HUES64 (cell line): Measurements from ENCODE around the gene TLE6.
"Not testable (repeated sequence)": the region's sequence is repeated elsewhere in the genome, so short reads cannot be mapped to it uniquely, and the experiment has no call there.

Experiments
- H3K27ac ChIP-seq: 2 replicates; pipeline ENCODE4 v1.7.0; 2013; ENCODE audit warnings: low read depth, low read length, inconsistent platforms
- H3K27me3 ChIP-seq: 2 replicates; pipeline ENCODE4 v1.6.1; 2013; ENCODE audit warnings: mild to moderate bottlenecking, low read length; ENCODE audit not compliant: insufficient read depth
- H3K36me3 ChIP-seq: 2 replicates; pipeline ENCODE4 v1.6.1; 2013; ENCODE audit warnings: mild to moderate bottlenecking, low read length; ENCODE audit not compliant: insufficient read depth
- H3K4me1 ChIP-seq: 2 replicates; pipeline ENCODE4 v1.6.1; 2013; ENCODE audit warnings: mild to moderate bottlenecking, low read length, moderate library complexity; ENCODE audit not compliant: insufficient read depth
- H3K4me3 ChIP-seq: 2 replicates; pipeline ENCODE4 v1.5.1; 2013; ENCODE audit warnings: mild to moderate bottlenecking, low read length, moderate library complexity
- H3K9ac ChIP-seq: 2 replicates; pipeline ENCODE4 v1.6.1; 2013; ENCODE audit warnings: mild to moderate bottlenecking, low read depth, low read length
- H3K9me3 ChIP-seq: 2 replicates; pipeline ENCODE4 v1.6.1; 2013; ENCODE audit warnings: low read depth, low read length; ENCODE audit not compliant: insufficient read depth
- WGBS: fragments of 150-250, 120-280 bp; methylation state at CpG from one replicate; pipeline ENCODE4 v1.1.7; 2013; ENCODE audit warnings: missing lambda C conversion rate; 5-methylcytosine and 5-hydroxymethylcytosine counted together

The TLE6 gene

DNA sequence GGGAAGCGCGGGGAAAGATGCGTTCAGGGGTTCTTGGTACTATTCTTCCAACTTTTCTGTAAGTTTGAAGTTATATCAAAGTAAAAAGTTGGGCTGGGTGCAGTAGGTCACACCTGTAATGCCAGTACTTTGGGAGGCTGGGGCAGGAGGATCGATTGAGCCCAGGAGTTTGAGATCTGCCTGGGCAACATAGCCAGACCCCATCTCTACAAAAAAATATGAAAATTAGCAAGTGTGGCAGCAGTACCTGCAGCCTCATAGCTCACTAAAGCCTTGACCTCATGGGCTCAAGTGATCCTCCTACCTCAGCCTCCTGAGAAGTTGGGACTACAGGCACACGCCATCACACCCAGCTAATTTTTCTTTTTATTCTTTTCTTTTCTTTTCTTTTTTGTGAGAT is 20.2 kb upstream of the TLE6 start:
- Histone ChIP-seq H3K9me3 (no peaks in the 10 kb centered on the region), H3K27ac (no peak overlapping the region), H3K4me3 (no peak overlapping the region), H3K4me1 (no peaks in the 10 kb centered on the region), H3K9ac (no peak overlapping the region), H3K36me3 (no peaks in the 10 kb centered on the region), H3K27me3 (no peaks in the 10 kb centered on the region)
- WGBS, result 90% methylated on average over 5 of the region's 5 CpGs

DNA sequence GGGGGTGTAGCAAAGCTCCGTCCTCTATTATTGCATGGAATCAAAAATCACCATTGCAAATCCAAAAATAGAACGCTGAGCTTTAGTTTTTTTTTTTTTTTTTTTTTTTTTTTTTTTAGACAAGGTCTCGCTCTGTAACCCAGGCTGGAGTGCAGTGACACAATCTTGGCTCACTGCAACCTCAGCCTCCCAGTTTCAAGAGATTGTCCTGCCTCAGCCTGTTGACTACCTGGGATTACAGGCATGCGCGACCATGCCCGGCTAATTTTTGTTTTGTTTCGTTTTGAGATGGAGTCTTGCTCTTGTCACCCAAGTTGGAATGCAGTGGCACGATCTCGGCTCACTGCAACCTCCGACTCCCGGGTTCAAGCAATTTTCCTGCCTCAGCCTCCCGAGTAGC is 17.2 kb upstream of the TLE6 start:
- no peak overlapping the region for H3K27ac ChIP-seq
- no peaks in the 10 kb centered on the region for H3K36me3 ChIP-seq
- no peaks in the 10 kb centered on the region for H3K27me3 ChIP-seq
- no peaks in the 10 kb centered on the region for H3K9me3 ChIP-seq
- H3K4me1 ChIP-seq, result no peaks in the 10 kb centered on the region
- 93% methylated on average over 12 of the region's 12 CpGs for WGBS
- H3K4me3 ChIP-seq, result no peak overlapping the region
- H3K9ac ChIP-seq, result no peak overlapping the region

DNA sequence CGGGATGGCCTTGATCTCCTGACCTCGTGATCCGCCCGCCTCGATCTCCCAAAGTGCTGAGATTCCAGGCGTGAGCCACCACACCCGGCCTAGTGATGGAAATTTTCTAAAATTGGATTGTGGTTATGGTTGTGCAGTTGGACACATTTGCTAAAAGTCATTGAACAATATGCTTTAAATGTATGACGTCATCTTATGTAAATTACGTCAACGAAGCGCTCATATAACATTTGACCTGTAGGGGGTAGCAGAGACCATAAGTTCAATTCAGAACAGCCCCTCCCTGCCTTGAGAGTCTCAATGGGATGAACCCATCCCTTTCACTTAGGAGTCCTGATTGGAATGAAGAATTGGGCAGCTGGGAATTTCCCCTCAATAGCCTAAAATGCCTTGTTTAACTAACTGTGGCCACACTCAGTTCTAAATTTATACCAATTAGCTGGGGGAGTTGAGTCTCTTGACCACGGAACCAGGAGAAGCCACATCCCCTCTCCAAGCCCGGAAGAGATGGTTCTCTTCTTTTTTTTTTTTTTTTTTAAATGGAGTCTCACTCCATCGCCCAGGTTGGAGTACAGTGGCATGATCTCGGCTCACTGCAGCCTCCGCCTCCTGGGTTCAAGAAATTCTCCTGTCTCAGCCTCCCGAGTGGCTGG is 15.2 kb upstream of the TLE6 start:
- WGBS, result 51% methylated on average over 16 of the region's 17 CpGs
- Histone ChIP-seq H3K9me3 (no peaks in the 10 kb centered on the region), H3K4me1 (no peaks in the 10 kb centered on the region), H3K27me3 (no peaks in the 10 kb centered on the region), H3K9ac (no peak overlapping the region), H3K27ac (no peak overlapping the region), H3K4me3 (no peak overlapping the region), H3K36me3 (no peaks in the 10 kb centered on the region)

DNA sequence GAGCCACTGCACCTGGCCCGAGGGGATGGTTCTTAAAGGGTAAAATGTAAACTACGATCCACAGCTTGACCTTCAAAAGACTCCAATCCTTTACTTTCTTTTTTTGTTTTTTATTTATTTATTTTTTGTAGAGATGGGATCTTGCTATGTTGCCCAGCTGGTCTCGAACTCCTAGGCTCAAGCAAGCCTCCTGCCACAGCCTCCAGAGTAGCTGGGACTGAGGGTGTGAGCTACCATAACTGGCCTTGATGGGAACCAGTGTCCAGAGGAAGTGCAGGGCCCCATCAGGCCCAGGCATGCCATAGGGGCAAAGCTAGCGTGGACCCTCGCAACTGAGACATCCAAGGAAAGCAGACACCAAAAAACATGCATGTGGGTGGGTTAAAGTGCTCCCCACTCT is 14.2 kb upstream of the TLE6 start:
- Histone ChIP-seq H3K9ac (no peak overlapping the region), H3K27ac (no peak overlapping the region), H3K4me3 (no peak overlapping the region), H3K9me3 (no peaks in the 10 kb centered on the region), H3K27me3 (no peaks in the 10 kb centered on the region), H3K36me3 (no peaks in the 10 kb centered on the region), H3K4me1 (no peaks in the 10 kb centered on the region)
- 90% methylated on average over 4 of the region's 5 CpGs for WGBS

DNA sequence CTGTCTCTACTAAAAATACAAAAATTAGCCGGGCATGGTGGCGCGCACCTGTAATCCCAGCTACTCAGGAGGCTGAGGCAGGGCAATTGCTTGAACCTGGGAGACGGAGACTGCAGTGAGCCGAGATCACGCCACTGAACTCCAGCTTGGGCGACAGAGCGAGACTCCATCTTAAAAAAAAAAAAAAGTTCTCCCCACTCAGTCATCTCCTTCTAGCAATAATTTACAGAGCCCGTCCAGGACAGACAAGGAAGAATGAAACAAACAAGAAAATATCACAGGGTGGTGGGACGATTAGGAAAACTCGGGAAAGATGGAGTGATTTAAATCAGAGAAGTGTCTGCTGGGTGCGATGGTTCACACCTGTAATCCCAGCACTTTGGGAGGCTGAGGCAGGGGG is 13.7 kb upstream of the TLE6 start:
- not testable (repeated sequence) for H3K4me3 ChIP-seq, H3K27me3 ChIP-seq, H3K9me3 ChIP-seq, H3K27ac ChIP-seq, H3K36me3 ChIP-seq, H3K4me1 ChIP-seq, H3K9ac ChIP-seq
- WGBS, result 95% methylated on average over 12 of the region's 12 CpGs

DNA sequence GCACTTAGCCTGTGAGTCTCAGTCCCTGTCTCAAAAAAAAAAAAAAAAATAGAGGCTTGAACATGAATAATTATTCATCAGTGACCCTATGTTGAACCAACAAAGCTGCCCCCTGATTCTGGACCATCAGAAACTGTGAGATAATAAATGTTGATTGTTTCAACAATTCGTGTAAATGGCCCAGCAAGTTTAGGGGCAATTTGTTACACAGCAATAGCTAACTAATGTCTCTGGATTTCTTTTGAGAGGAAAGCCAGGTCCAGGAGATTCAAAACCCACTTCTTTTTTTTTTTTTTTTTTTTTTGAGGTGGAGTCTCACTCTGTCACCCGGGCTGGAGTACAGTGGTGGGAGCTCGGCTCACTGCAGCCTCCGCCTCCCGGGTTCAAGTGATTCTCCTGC is 12.5 kb upstream of the TLE6 start:
- H3K36me3 ChIP-seq, result no peaks in the 10 kb centered on the region
- H3K27ac ChIP-seq, result no peak overlapping the region
- H3K27me3 ChIP-seq, result no peaks in the 10 kb centered on the region
- no peak overlapping the region for H3K9ac ChIP-seq
- H3K4me1 ChIP-seq, result no peaks in the 10 kb centered on the region
- no peak overlapping the region for H3K4me3 ChIP-seq
- H3K9me3 ChIP-seq, result no peaks in the 10 kb centered on the region
- WGBS, result 95% methylated on average over 5 of the region's 5 CpGs

DNA sequence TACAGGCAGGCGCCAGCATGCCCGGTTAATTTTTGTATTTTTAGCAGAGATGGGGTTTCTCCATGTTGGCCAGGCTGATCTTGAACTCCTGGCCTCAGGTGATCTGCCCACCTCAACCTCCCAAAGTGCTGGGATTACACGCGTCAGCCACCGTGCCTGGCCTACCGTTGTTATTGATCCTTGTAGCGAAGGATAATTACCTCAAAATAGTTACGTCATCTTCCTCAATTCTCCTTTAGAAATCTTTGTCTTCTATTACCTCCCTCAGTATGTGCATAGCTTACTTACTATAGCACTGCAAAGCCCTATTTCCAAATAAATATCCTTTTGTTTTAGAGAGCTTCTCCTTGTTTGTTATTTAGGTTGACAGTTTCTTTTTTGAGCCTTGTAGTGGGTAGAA is 9.4 kb upstream of the TLE6 start:
- Histone ChIP-seq H3K36me3 (no peaks in the 10 kb centered on the region), H3K9me3 (no peaks in the 10 kb centered on the region), H3K27ac (no peak overlapping the region), H3K9ac (no peak overlapping the region), H3K4me1 (no peaks in the 10 kb centered on the region), H3K4me3 (no peak overlapping the region), H3K27me3 (peaks cover 3% of the 10 kb centered on the region)
- WGBS, result 87% methylated on average over 8 of the region's 8 CpGs

DNA sequence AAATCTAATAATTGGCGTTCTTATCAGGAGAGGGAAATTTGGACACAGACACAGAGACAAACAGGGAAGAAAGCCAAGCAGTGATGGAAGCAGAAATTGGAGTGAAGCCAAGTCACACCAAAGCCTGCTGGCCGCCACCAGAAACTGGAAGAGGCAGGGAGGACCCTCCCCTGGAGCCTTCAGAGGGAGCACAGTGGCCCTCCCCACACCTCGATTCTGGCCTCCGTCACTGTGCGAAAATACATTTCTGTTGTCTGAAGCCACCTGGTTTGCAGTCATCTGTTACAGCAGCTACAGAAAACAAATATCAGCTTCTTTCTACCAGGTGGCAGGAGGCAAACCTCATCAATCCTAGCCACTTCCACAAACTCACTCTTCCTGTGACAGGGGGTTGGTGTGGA is 8.3 kb upstream of the TLE6 start:
- 92% methylated on average over 5 of the region's 5 CpGs for WGBS

DNA sequence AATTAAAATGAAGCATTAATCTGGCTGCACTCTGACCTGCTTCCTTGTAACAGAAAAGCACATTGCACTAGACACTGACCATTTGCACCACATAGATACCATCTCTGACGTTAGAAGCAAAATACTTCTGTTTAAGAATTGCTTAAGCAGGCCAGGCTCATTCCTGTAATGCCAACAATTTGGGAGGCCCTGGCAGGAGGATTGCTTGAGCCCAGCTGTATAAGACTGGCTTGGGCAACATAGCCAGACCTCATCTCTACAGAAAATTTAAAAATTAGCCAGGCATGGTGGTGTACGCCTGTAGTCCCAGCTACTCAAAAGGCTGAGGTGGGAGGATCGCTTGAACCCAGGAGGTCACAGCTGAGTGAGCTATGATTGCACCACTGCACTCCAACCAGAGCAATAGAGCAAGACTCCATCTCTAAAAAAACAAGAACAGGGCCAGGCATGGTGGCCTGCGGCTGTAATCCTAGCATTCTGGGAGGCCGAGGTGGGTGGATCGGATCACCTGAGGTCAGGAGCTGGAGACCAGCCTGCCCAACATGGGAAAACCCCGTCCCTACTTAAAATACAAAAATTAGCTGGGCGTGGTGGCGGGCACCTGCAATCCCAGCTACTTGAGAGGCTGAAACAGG is 7.0 kb upstream of the TLE6 start:
- Histone ChIP-seq H3K27ac (no peak overlapping the region), H3K4me3 (no peak overlapping the region), H3K9me3 (no peaks in the 10 kb centered on the region), H3K27me3 (peaks cover 14% of the 10 kb centered on the region), H3K4me1 (no peaks in the 10 kb centered on the region), H3K36me3 (no peaks in the 10 kb centered on the region), H3K9ac (no peak overlapping the region)
- WGBS, result 89% methylated on average over 9 of the region's 9 CpGs

More for the DNA sequence above, 8.3 kb upstream of the TLE6 start:
- no peak overlapping the region for H3K9ac ChIP-seq
- no peak overlapping the region for H3K4me3 ChIP-seq
- H3K27ac ChIP-seq, result no peak overlapping the region
- H3K4me1 ChIP-seq, result no peaks in the 10 kb centered on the region
- H3K36me3 ChIP-seq, result no peaks in the 10 kb centered on the region
- H3K27me3 ChIP-seq, result peaks cover 4% of the 10 kb centered on the region
- H3K9me3 ChIP-seq, result no peaks in the 10 kb centered on the region

DNA sequence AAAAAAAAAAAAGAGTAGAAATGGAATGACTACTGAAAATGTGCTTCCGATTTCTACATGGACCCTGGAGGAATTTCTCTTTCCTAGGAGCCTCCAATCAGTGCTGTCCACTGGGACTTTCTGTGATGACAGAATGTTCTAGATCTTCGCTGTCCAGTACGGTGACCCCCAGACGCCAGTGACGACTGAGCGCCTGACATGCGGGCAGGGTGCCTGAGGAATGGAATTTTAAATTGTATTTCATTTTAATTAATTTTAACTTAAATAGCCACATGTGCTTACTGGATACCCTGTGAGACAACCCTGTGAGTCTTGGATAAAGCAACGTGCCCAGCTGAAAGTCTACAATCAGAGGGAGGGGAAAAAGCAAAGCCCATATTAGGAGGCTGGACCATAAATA is 4.1 kb upstream of the TLE6 start:
- Histone ChIP-seq H3K27ac (no peak overlapping the region), H3K36me3 (no peaks in the 10 kb centered on the region), H3K4me1 (peaks cover 8% of the 10 kb centered on the region; the same call in 1 of the 2 replicates), H3K9me3 (no peaks in the 10 kb centered on the region), H3K27me3 (peaks cover 38% of the 10 kb centered on the region), H3K4me3 (no peak overlapping the region), H3K9ac (no peak overlapping the region)
- 88% methylated on average over 7 of the region's 8 CpGs for WGBS

DNA sequence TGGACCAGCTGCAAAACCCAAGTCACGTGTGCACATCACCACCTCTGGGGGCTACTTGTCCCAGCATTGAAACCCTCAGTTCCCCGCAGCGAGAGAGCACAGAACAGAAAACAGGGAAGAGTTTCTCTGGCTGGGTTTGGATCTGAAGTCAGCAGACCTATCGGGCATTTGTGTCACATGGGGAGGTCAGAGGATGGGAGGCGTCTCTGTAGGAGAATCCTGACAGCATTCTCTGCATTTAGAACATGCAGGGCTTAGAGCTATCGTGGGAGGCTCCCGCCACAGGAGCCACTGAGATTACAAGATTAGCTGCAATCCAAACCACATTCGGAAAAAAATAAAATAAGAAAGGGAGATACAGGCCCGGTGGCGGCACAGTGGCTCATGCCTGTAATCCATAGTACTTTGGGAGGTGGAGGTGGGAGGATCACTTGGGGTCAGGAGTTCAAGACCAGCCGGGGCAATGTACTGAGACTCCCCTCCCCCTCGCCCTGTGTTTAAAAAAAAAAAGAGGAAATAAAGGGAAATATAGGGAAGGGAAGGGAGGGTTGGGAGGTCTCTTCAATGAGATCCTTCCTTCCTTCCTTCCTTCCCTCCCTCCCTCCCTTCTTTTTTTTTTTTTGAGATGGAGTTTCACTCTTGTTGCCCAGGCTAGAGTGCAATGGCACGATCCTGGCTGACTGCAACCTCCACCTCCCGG is 2.9 kb upstream of the TLE6 start:
- peaks cover 8% of the 10 kb centered on the region; the same call in 1 of the 2 replicates for H3K4me1 ChIP-seq
- H3K27ac ChIP-seq, result no peak overlapping the region
- no peak overlapping the region for H3K4me3 ChIP-seq
- 56% methylated on average over 13 of the region's 14 CpGs for WGBS
- no peaks in the 10 kb centered on the region for H3K36me3 ChIP-seq
- no peaks in the 10 kb centered on the region for H3K9me3 ChIP-seq
- H3K27me3 ChIP-seq, result peaks cover 45% of the 10 kb centered on the region
- H3K9ac ChIP-seq, result no peak overlapping the region
